Activated naive CD4-positive, alpha-beta T cell treated with anti-CD3 and anti-CD28 coated beads, Interleukin-2, amount 50 U/mL, for 24 hours (primary cell): ENCODE results near the gene TNFRSF8.

Source experiments
- H3K27ac Mint-ChIP-seq: one replicate; pipeline ENCODE4 v1.8.0; 2021; ENCODE audit warnings: mild to moderate bottlenecking, mixed read lengths
- H3K27me3 Mint-ChIP-seq: one replicate; pipeline ENCODE4 v1.8.0; 2021; ENCODE audit warnings: mixed read lengths
- H3K36me3 Mint-ChIP-seq: one replicate; pipeline ENCODE4 v1.8.0; 2021; ENCODE audit warnings: mixed read lengths
- H3K4me1 Mint-ChIP-seq: one replicate; pipeline ENCODE4 v1.8.0; 2021; ENCODE audit warnings: mixed read lengths
- H3K4me3 Mint-ChIP-seq: one replicate; pipeline ENCODE4 v1.8.0; 2021; ENCODE audit warnings: mild to moderate bottlenecking, mixed read lengths
- H3K9me3 Mint-ChIP-seq: one replicate; pipeline ENCODE4 v1.8.0; 2021; ENCODE audit warnings: mixed read lengths

The TNFRSF8 gene

DNA sequence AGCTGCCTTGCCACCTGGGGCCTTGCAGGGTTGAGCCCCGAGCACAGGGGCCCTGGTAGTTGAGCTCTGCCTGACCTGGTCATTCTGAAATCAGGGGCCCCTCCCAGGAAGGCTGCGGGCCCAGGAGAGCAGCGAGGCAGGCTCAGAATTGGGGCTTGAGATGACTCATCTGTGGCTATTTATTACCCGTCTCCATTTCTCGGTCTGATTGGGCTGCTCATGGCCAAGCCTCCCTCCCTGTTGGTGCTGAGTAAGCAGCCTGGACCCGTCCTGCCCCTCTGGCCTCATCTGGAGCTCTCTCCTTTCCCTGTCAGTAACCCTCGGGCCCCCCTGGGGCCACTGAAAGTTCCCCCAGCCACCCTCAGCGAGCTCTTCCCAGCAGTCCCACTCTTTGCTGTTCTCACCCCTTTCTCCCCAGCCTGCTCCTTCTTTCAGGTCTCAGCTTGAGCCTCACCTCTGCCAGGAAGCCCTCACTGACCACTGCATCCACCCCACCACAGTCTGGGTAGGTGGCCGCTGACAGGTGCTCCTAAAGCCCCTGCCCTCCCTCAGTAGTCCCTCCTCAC, 11.0 kb upstream of the TNFRSF8 start:
- H3K4me3 Mint-ChIP-seq, result no peak overlapping the region
- no peaks in the 10 kb centered on the region for H3K9me3 Mint-ChIP-seq
- no peaks in the 10 kb centered on the region for H3K36me3 Mint-ChIP-seq
- no peak overlapping the region for H3K27ac Mint-ChIP-seq
- no peaks in the 10 kb centered on the region for H3K4me1 Mint-ChIP-seq
- no peaks in the 10 kb centered on the region for H3K27me3 Mint-ChIP-seq

DNA sequence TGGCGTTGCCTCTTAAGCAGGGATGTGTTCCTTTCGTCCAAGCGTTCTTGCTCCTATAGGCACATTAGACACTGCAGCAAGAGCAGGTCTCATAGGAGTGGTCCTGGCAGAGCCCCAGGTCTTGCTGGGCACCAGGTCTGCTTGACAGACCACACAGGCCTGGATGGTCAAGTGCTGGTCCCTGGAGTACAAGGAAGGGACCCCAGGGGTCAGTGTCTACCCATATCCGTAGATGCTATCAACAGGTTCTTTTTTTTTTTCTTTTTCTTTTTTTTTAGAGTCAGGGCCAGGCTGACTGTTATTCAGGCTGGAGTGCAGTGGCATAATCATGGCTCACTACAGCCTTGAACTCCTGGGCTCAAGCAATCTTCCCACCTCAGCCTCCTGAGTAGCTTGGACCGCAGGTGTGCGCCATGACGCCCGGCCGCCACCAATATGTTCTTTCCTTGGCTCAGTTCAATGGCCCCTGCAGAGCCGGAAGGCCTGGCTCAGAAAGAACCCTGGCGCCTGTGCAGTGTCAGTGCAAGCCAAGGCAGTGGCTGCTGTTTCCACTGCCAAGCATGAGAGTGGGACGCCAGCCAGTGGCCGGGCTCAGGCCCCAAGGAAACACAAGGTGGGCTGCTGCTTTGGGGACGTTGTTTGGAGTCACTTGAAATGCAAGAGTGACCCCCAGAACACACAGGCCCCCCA, 10.0 kb upstream of the TNFRSF8 start:
- Mint-ChIP-seq H3K9me3 (no peaks in the 10 kb centered on the region), H3K27ac (no peak overlapping the region), H3K36me3 (no peaks in the 10 kb centered on the region), H3K4me1 (no peaks in the 10 kb centered on the region), H3K4me3 (no peak overlapping the region), H3K27me3 (no peaks in the 10 kb centered on the region)

DNA sequence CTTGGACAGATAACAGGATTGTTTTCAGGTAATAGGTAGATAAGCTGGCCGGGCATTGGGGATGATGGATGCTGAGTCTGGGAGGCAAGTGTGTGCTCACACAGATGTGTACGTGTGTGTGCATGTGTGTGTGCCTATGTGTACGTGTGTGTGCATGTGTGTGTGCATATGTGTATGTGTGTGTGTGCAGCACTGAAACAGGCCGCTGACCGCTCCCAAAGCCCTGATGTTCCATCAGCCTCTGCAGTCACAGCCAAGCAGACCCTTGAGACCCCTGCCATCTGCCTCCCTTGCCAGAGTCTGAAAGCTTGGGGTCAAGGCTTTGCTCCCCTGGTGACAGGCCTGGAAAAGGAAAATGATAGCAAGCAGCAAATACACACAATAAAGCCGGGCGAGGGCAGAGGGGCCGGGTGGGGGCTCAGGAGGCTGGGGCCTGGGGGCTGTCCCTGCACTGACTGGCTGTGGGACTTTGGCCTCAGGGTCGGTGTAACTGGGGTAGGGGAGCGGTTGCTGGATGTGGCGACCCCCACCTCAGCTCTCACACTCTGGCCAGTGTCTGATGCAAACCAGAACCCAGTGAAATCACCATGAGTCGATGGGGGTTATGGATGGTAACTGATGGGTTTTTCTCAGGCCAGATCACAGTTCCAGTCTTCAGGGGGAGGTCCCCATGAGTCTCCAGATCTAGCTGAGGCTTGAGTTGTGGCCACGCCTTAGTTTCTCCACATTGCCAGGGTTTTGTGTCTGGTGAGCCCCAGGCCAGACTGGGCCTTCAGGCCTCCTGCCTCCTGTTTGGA, 9.2 kb upstream of the TNFRSF8 start:
- Mint-ChIP-seq H3K9me3 (no peaks in the 10 kb centered on the region), H3K4me1 (no peaks in the 10 kb centered on the region), H3K27ac (no peak overlapping the region), H3K36me3 (no peaks in the 10 kb centered on the region), H3K4me3 (no peak overlapping the region), H3K27me3 (no peaks in the 10 kb centered on the region)

DNA sequence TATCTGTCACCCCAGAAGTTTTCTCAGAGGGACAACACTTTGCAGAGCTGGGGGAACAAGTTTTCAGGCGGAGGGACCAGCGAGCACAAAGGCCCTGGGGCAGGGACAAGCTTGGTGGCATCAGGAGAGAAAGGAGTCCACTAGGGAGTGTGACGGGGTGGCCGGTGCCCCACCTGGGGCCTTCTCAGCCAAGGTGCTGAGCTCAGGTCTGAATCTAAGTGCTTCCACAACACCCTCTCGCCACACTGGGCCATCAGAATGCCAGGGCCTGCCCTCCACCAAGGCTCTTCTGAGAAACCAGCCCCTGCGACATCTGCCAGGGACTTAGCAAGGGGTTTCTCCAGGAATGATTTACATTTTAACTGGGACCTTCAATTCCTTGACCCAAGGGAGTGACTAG, 7.8 kb upstream of the TNFRSF8 start:
- Mint-ChIP-seq H3K27ac (no peak overlapping the region), H3K9me3 (no peaks in the 10 kb centered on the region), H3K4me3 (no peak overlapping the region), H3K4me1 (peaks cover 8% of the 10 kb centered on the region), H3K27me3 (no peaks in the 10 kb centered on the region), H3K36me3 (no peaks in the 10 kb centered on the region)

DNA sequence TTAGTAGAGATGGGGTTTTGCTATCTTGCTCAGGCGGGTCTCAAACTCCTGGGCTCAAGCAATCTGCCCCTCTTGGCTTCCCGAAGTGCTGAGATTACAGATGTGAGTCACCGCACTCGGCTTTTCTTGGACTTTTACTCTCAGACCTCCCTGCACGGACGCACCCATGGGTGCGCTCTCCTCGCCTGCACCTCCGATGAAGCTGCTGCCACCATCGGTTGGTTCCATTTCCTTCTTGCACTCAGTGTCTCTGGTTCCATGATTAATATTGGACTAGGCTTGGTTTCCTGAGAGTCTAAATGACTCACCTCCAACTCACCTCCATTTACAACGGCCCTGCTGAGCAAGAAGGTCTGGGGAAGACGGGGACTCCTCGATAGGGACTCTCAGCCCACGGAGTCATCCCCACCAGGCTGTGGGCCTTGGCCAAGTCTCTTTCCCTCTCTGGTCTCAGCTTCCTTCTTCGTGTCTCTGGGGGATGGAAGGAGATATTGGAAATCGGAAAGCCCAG, 6.7 kb upstream of the TNFRSF8 start:
- H3K4me3 Mint-ChIP-seq, result no peak overlapping the region
- H3K27ac Mint-ChIP-seq, result no peak overlapping the region
- H3K9me3 Mint-ChIP-seq, result no peaks in the 10 kb centered on the region
- no peaks in the 10 kb centered on the region for H3K36me3 Mint-ChIP-seq
- no peaks in the 10 kb centered on the region for H3K27me3 Mint-ChIP-seq
- peaks cover 8% of the 10 kb centered on the region for H3K4me1 Mint-ChIP-seq

DNA sequence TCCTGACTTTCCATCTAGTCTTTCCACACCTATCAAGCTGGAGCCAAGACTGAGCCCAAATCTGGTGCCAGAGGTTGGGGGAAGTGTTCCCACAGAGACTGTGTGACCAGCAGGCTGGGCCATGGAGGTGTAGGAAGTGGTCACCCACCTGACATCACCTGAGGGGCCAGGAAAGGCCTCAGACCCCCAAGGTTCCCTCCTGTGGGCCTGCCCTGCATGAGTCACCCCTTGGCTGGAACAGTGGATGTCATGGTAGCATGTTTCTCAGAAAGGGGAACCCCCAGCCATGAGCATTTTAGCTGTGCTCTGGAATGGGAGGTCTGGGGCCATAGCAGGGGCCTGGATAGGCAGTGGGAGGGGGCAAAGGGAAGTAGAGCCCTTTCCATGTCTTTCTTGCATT, 5.7 kb upstream of the TNFRSF8 start:
- Mint-ChIP-seq H3K4me3 (no peak overlapping the region), H3K27ac (no peak overlapping the region), H3K4me1 (peaks cover 8% of the 10 kb centered on the region), H3K27me3 (no peaks in the 10 kb centered on the region), H3K9me3 (no peaks in the 10 kb centered on the region), H3K36me3 (no peaks in the 10 kb centered on the region)

DNA sequence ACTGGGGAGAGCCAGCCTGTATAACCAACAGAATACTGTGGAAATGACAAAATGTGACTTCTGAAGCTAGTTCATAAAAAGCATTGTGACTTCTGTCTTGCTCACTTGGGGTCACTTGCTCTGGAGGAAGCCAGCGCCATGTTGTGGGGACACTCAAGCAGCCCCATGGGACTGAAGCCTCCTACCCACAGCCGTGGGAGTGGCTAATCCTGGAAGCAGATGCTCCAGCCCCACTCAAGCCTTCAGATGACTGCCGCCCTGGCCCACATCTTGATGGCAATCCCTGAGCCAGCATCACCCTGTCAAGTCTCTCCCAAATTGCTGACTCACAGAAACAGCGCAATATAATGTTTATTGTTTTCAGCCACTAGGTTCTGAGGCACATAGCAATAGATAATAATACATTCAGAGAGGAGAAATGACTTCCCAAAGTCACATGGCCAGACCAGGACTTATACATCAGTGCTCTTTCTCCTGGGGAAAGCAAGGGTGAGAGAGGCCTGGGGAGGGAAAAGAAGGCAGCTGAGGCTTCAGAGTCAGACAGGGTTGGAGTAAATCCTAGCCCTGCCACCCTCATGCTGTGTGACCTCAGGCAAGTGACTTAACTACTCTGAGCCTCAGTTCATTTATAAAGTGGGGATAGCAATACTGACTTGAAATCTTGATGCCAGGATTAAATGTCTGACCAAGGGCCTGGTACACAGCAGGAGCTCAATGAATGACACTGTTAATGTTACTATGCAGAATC, 5.0 kb upstream of the TNFRSF8 start:
- H3K36me3 Mint-ChIP-seq, result no peaks in the 10 kb centered on the region

DNA sequence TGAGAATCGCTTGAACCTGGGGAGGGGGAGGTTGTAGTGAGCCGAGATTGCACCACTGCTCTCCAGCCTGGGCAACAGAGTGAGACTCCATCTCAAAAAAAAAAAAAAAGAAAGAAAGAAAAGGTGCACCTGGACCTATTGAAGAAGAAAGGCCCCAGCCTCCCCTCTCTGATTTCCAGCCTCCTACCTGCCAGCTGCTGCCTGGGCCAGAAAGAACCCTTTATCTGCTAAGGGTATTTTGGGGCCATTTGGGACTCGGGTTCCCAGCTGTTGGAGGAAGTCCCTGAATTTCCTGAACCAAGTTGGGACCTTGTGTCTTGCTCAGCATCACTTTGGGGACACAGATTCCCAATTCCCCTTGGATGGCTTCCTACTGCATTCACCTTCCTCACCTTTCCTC, 3.9 kb upstream of the TNFRSF8 start:
- Mint-ChIP-seq H3K36me3 (no peaks in the 10 kb centered on the region), H3K4me1 (peaks cover 19% of the 10 kb centered on the region), H3K27ac (no peak overlapping the region), H3K4me3 (no peak overlapping the region), H3K9me3 (no peaks in the 10 kb centered on the region), H3K27me3 (peaks cover 5% of the 10 kb centered on the region)

More for the DNA sequence above, 5.0 kb upstream of the TNFRSF8 start:
- Mint-ChIP-seq H3K4me1 (peaks cover 11% of the 10 kb centered on the region), H3K9me3 (no peaks in the 10 kb centered on the region), H3K27ac (no peak overlapping the region), H3K27me3 (peaks cover 2% of the 10 kb centered on the region), H3K4me3 (no peak overlapping the region)

DNA sequence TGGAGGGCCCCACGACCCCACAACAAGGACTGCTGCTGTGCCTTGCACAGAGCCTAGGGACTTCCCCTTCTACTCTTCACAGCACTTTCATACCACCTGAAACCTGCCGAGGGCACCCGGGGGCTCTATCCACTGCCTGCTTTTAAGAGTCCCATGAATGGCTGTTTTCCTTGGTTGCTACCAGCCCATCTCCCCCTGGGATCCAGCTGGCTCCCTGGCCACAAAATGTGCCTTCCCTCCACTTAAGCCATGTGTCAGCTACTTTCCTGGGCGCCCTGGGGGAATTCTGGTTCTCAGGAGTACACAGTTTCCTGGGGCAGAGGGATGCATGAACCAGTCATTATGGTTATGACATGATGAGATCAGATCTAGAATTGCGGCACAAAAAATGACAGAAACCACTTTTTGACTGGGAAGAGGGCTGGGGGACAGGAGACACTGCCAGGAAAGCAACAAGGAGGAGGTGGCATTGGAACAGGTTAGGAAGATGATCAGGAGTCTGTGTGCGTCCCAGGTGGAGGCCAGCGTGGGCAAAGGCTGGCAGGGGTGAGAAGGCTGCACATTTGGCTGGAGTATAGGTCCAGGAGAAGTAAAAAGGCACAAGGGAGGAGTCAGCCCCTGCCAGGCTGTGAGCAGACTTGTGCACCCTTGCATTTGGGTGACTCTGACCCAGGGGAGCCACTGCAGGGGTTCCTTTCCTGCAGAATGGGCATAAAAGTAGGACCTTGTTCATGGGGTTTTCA, 3.2 kb upstream of the TNFRSF8 start:
- H3K27ac Mint-ChIP-seq, result no peak overlapping the region
- peaks cover 11% of the 10 kb centered on the region for H3K27me3 Mint-ChIP-seq
- peaks cover 19% of the 10 kb centered on the region for H3K4me1 Mint-ChIP-seq

DNA sequence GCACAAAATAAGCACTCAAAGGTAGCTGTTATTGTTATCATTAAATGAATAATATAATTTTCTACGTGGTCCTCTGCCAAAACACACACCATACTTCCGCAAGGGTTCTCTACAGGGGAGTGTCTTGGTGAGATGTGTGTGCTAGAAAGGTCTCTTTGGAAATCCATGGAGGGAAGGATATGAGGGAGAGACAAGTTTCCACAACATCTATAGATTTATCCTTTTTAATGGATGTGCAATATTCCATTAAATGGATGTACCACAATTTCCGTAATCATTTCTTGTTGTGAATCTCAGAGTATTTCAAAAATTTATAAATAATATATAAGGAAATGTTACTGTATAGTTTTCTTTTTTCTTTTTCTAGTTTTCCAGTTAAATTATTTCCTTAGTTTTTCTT, 2.6 kb upstream of the TNFRSF8 start:
- no peaks in the 10 kb centered on the region for H3K36me3 Mint-ChIP-seq
- H3K27me3 Mint-ChIP-seq, result peaks cover 11% of the 10 kb centered on the region
- no peaks in the 10 kb centered on the region for H3K9me3 Mint-ChIP-seq
- H3K27ac Mint-ChIP-seq, result no peak overlapping the region
- H3K4me1 Mint-ChIP-seq, result peaks cover 20% of the 10 kb centered on the region
- H3K4me3 Mint-ChIP-seq, result no peak overlapping the region

More for the DNA sequence above, 3.2 kb upstream of the TNFRSF8 start:
- H3K36me3 Mint-ChIP-seq, result no peaks in the 10 kb centered on the region
- no peaks in the 10 kb centered on the region for H3K9me3 Mint-ChIP-seq
- H3K4me3 Mint-ChIP-seq, result no peak overlapping the region

DNA sequence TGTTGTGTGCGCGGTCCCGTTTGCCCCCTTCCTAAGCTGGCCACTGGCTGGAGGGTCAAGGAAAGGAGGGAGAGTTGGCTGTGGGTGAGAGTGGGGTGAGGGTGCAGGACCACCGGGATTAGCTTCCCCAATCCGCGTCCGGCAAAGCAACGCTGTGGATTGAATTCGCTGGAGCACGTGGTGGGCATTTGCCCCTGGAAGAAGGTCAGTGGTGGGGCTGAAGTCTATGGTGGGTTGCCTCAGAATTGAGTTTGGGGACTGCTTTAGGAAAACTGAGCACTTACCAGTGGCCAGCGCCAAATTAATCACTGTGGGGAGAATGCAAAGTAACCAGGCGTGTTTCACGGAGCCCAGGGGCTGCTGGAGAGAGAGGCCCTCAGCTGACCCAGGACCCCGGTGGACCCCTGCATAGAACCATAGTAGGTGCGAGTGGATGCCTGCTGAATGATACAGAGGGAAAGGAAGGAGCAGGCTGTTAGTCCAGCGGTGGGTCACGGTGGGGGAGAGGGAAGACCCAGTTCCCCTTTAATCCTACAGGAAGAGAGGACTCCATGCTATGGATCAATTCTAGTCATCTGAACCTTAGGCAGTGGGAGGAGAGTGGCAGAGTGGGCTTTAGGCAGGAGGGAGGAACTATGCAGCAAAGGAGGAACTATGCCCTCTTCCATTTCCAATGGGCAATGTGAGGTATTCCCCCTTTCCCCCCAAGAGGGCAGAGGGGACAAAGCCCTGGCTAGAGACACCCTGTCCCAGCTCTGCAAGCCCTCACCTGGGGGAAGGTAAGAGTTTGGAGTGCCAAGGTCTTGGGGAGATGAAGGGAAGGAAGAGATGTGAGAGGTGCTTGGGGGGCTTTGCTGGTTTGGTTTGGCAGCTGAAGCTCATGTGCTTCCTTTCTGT, 1.2 kb downstream of the TNFRSF8 start:
- Mint-ChIP-seq H3K4me3 (peak overlapping the region; percentile 27), H3K27ac (peak overlapping the region; percentile 13), H3K4me1 (peaks cover 39% of the 10 kb centered on the region), H3K36me3 (no peaks in the 10 kb centered on the region), H3K27me3 (peaks cover 23% of the 10 kb centered on the region), H3K9me3 (no peaks in the 10 kb centered on the region)

DNA sequence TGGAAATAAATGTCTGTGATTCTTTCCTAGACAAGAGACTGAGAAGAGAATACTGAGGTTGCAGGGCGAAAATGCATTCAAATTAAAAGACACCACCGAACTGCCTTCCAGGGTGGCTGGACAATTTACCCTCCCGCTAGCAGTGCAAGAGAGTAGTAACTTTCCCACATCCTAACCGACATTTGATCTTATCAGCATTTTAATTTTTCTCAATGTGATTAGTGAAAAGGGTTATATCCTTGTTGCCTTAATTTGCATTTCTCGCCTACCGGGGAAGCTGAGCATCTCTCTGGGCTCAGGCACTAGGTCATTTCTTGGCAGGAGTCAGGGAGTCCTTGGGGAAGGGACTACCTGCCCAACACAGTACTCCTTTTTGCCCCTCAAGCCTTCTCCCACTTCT, 2.8 kb downstream of the TNFRSF8 start:
- Mint-ChIP-seq H3K27me3 (peaks cover 27% of the 10 kb centered on the region), H3K36me3 (no peaks in the 10 kb centered on the region), H3K4me3 (peak overlapping the region; percentile 11)

DNA sequence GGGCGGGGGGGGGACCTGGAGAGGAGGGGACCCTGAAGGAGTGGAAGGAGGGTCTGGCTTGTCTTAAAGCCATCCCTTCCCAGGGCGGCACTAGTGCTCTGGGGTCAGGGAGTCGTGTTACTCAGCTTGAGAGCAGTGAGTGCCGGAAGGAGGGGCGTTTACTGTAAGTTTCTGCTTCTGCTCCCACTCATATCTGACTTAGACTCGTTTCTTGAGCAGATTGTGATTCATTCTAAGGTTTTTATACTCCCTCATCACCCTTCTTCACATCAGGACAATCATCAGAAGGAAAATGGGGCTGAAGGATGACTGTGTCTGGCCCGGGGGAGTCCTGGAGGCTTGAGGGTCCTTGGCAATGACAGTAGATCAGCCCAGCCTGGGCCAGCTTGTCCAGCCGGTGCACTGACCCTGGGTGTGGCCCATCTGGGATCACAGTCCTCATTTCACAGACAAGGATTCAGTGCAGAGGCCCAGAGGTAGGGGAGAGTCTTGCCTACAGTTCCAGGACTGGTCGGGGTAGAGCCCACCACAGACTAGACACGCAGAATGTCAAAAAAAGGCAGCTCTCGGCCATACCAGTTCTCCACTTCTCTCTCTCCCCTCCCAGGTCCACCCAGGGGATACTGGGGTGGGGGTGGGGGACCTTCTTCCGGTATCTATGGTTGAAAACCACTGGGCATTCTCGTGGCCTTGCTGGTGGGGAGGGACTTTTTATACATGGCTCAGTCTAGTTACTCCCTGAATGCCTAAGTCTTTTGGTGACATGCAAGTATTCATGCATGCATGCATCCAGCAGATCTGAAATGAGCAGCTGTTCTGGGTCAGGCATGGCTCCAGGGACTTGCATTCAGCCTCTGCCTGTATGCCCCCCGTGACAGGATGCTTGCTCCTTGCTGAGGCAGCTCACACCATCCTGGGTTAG, 5.1 kb downstream of the TNFRSF8 start:
- Mint-ChIP-seq H3K4me3 (peak overlapping the region; percentile 8), H3K27me3 (peaks cover 25% of the 10 kb centered on the region), H3K36me3 (no peaks in the 10 kb centered on the region), H3K4me1 (peaks cover 31% of the 10 kb centered on the region), H3K9me3 (no peaks in the 10 kb centered on the region), H3K27ac (no peak overlapping the region)

More for the DNA sequence above, 2.8 kb downstream of the TNFRSF8 start:
- H3K9me3 Mint-ChIP-seq, result no peaks in the 10 kb centered on the region
- peak overlapping the region; percentile 79 for H3K27ac Mint-ChIP-seq
- peaks cover 35% of the 10 kb centered on the region for H3K4me1 Mint-ChIP-seq
